GM12878 (cell line): ENCODE data around the gene SESN3. TPM values are rescaled to one million over a fixed set of nuclear protein-coding genes. Genes with fewer than 3 reads are reported as not detected.

Experiments
- ATAC-seq: fragments of 200-7000 bp; cut with Tn5 transposase; 3 replicates; pipeline ENCODE4 v1.9.1; 2020; ENCODE audit warnings: mild to moderate bottlenecking, moderate library complexity
- BruUV-seq: library from RNA; stranded (reverse); fragments of 400-500 nt; replicated peaks from 2 replicates; lab custom pipeline; 2021; lab: Mats Ljungman, UMichigan
- CTCF ChIA-PET: fragments of 300-600 bp; sonication (Branson Sonifier 250); formaldehyde crosslinking; extraction: SDS; loops from one replicate; lab custom pipeline; 2021; ENCODE audit warnings: inconsistent platforms; lab: Yijun Ruan, JAX
- POLR2A ChIA-PET: fragments of 350-600 bp; formaldehyde crosslinking; extraction: SDS; loops from one replicate; lab custom pipeline; 2021; ENCODE audit warnings: inconsistent platforms; lab: Charles Lee
- RAD21 ChIA-PET: fragments of 300-600 bp; sonication (Branson Sonifier 250); formaldehyde crosslinking; loops from one replicate; lab custom pipeline; 2023; ENCODE audit warnings: antibody characterized with exemption; ENCODE audit not compliant: unreplicated experiment; lab: Charles Lee
- SMC1A ChIA-PET: fragments of 300-600 bp; sonication (Branson Sonifier 250); formaldehyde crosslinking; loops from one replicate; lab custom pipeline; 2023; ENCODE audit not compliant: unreplicated experiment, uncharacterized antibody; lab: Charles Lee
- DNase-seq: peaks from one replicate; pipeline ENCODE4 v3.0.0-alpha.2; 2011; ENCODE audit warnings: low read depth, low spot score
- FAIRE-seq: peaks from 3 replicates; lab custom pipeline; 2011; peaks lifted over from hg19 to GRCh38; lab: Jason Lieb, UNC
- H2AFZ ChIP-seq: 2 replicates; pipeline ENCODE4 v1.6.0; 2011; ENCODE audit warnings: low read depth, low read length, control low read depth; ENCODE audit not compliant: control insufficient read depth
- H3K27ac ChIP-seq: 2 replicates; pipeline ENCODE4 v1.5.1; 2011; ENCODE audit warnings: control low read depth; ENCODE audit not compliant: control insufficient read depth, insufficient read depth
- H3K27me3 ChIP-seq, 2 experiments: replicated peaks in 1 of 2; 2 replicates each; pipeline versions ENCODE4 v1.6.0 to v1.6.1; 2011; ENCODE audit warnings: low read length in 1 of 2; ENCODE audit not compliant: control insufficient read depth in 2 of 2, insufficient read depth in 2 of 2
- H3K36me3 ChIP-seq, 2 experiments: 2 replicates each; pipeline ENCODE4 v1.5.1; 2011; ENCODE audit warnings: low read length in 1 of 2; ENCODE audit not compliant: control insufficient read depth in 2 of 2, insufficient read depth in 2 of 2
- H3K4me1 ChIP-seq: 2 replicates; pipeline ENCODE4 v1.6.1; 2011; ENCODE audit warnings: mild to moderate bottlenecking, low read length, moderate library complexity, mixed read lengths; ENCODE audit not compliant: control insufficient read depth, insufficient read depth
- H3K4me2 ChIP-seq: 2 replicates; pipeline ENCODE4 v1.6.0; 2011; ENCODE audit warnings: control low read depth; ENCODE audit not compliant: control insufficient read depth, insufficient read depth
- H3K4me3 ChIP-seq: fragments of 200-600 bp; sonication (generic); 2 replicates; pipeline ENCODE4 v1.5.1; 2016
- H3K79me2 ChIP-seq: 2 replicates; pipeline ENCODE4 v1.6.0; 2011; ENCODE audit warnings: low read length; ENCODE audit not compliant: control insufficient read depth, insufficient read depth
- H3K9ac ChIP-seq: 2 replicates; pipeline ENCODE4 v1.8.0; 2011; ENCODE audit warnings: low read length, control low read depth, mixed read lengths; ENCODE audit not compliant: control insufficient read depth, insufficient read depth
- H3K9me3 ChIP-seq: replicated peaks from 3 replicates; pipeline ENCODE4 v1.5.1; 2011; ENCODE audit warnings: mild to moderate bottlenecking, low read length; ENCODE audit not compliant: control insufficient read depth, insufficient read depth
- H4K20me1 ChIP-seq: 2 replicates; pipeline ENCODE4 v1.6.0; 2011; ENCODE audit not compliant: control insufficient read depth, insufficient read depth
- CBFB ChIP-seq: IDR thresholded peaks from 2 replicates; pipeline ENCODE4 v1.6.1; 2016; ENCODE audit warnings: antibody characterized with exemption, low read depth
- CHD1 ChIP-seq: IDR thresholded peaks from 2 replicates; pipeline ENCODE4 v1.6.1; 2012; ENCODE audit warnings: low read depth, low read length, improper control_type of control experiment
- E4F1 ChIP-seq: fragments of 450-650 bp; IDR thresholded peaks from 2 replicates; pipeline ENCODE4 v1.6.1; 2018; ENCODE audit warnings: borderline replicate concordance, mild to moderate bottlenecking; ENCODE audit not compliant: partially characterized antibody
- FOXM1 ChIP-seq: IDR thresholded peaks from 2 replicates; pipeline ENCODE4 v1.6.1; 2012; ENCODE audit warnings: low read depth, mild to moderate bottlenecking, inconsistent platforms, low read length, moderate library complexity
- NR2F1 ChIP-seq: fragments of 450-650 bp; conservative IDR thresholded peaks from 2 replicates; pipeline ENCODE4 v1.6.1; 2017; ENCODE audit warnings: mild to moderate bottlenecking
- POLR2A ChIP-seq: IDR thresholded peaks from 2 replicates; pipeline ENCODE4 v1.6.1; 2011; ENCODE audit warnings: low read depth, mild to moderate bottlenecking, low read length
- RAD51 ChIP-seq: fragments of 450-650 bp; IDR thresholded peaks from 2 replicates; pipeline ENCODE4 v1.6.1; 2016; ENCODE audit warnings: moderate library complexity, mild to moderate bottlenecking, inconsistent platforms
- RCOR1 ChIP-seq: conservative IDR thresholded peaks from 2 replicates; pipeline ENCODE4 v1.6.1; 2012; ENCODE audit warnings: low read depth, low read length, improper control_type of control experiment
- RFX5 ChIP-seq: IDR thresholded peaks from 2 replicates; pipeline ENCODE4 v1.6.1; 2011; ENCODE audit warnings: low read depth, low read length, improper control_type of control experiment
- STAT1 ChIP-seq: fragments of 450-650 bp; conservative IDR thresholded peaks from 2 replicates; pipeline ENCODE4 v1.6.1; 2014; ENCODE audit warnings: antibody characterized with exemption, mild to moderate bottlenecking
- SUPT20H ChIP-seq: IDR thresholded peaks from 2 replicates; pipeline ENCODE4 v1.6.1; 2011; ENCODE audit warnings: low read depth, mild to moderate bottlenecking, low read length, moderate library complexity, borderline replicate concordance; ENCODE audit not compliant: control insufficient read depth
- ZNF207 ChIP-seq: fragments of 450-650 bp; IDR thresholded peaks from 2 replicates; pipeline ENCODE4 v1.6.1; 2014; ENCODE audit warnings: antibody characterized with exemption, mild to moderate bottlenecking, borderline replicate concordance
- ZNF24 ChIP-seq: fragments of 450-650 bp; IDR thresholded peaks from 2 replicates; pipeline ENCODE4 v1.6.1; 2017; ENCODE audit warnings: antibody characterized with exemption, mild to moderate bottlenecking
- WGBS: methylation state at CpG from one replicate; pipeline ENCODE4 v1.1.6; 2016; ENCODE audit warnings: low lambda C conversion rate; ENCODE audit not compliant: insufficient replicate concordance, insufficient coverage; ENCODE audit errors: missing lambda C conversion rate; 5-methylcytosine and 5-hydroxymethylcytosine counted together
- in situ Hi-C: fragments of 300-500 bp; cut with MboI; formaldehyde crosslinking; loops from 9 replicates; pipeline ENCODE4 v1.14.3; 2018; ENCODE audit warnings: mixed read lengths
- intact Hi-C: fragments of 100-400 bp; cut with micrococcal nuclease; formaldehyde crosslinking; loops from one replicate; pipeline ENCODE4 v1.14.2; 2022; ENCODE audit not compliant: unreplicated experiment
- polyA plus RNA-seq, 11 experiments: library from polyadenylated mRNA; depleted of rRNA in 4 of 11; unstranded in 6 of 11; stranded (reverse) in 5 of 11; fragments of >200 nt; fragmentation: Nextera tagmentation in 4 of 11; fragmentation: Illumina TruSeq in 1 of 11; extraction: Ambion mirVana in 4 of 11; extraction: Trizol in 1 of 11; gene quantifications; 1 replicate in 1 of 11; 2 replicates in 10 of 11; pipeline versions ENCODE4 v1.2.1 to v1.2.3, GENCODE V29; 2011 to 2016; ENCODE audit warnings: inconsistent platforms in 2 of 11, missing spikeins in 2 of 11, low read depth in 1 of 11
- total RNA-seq, 4 experiments: library from RNA; depleted of rRNA in 3 of 4; stranded (reverse); fragments of >200 nt in 3 of 4; fragmentation: Illumina TruSeq in 1 of 4; extraction: Trizol in 1 of 4; gene quantifications; 2 replicates each; pipeline versions ENCODE4 v1.2.1 to v1.2.3, GENCODE V29; 2013 to 2021
- TF ChIP-seq, protein P1 (sequence below), 3 experiments: IDR thresholded peaks in 2 of 3; conservative IDR thresholded peaks in 1 of 3; 2 replicates each; pipeline ENCODE4 v1.5.1; 2011; ENCODE audit warnings: low read depth in 3 of 3, low read length in 3 of 3, mild to moderate bottlenecking in 3 of 3, control low read depth in 2 of 3, moderate library complexity in 2 of 3, inconsistent platforms in 1 of 3, mixed read lengths in 1 of 3; ENCODE audit not compliant: control insufficient read depth in 2 of 3, insufficient read depth in 1 of 3; ENCODE audit errors: extremely low read depth in 1 of 3

The SESN3 gene
- total and polyA plus RNA-seq, 10 of the 15 experiments (the other 5 are each of a cell fraction or from before 2014, with no cell fraction given) = 0.64 to 6.7 (median 3.0) TPM

GRCh38 chr11:95123556-95123955, 107.4 kb downstream of the SESN3 start:
- RAD21 ChIA-PET = no interaction called here
- WGBS = 64% methylated on average over 3 of the region's 3 CpGs
- FAIRE-seq = no peak
- no peaks in the 10 kb centered on the region for H3K27me3 ChIP-seq
- BruUV-seq = no TSS peak
- SMC1A ChIA-PET = no interaction called here
- no peaks in the 10 kb centered on the region for H4K20me1 ChIP-seq
- in situ Hi-C loops = no loop called here
- no peak overlapping the region for H2AFZ ChIP-seq
- CTCF ChIA-PET = no interaction called here
- no peak overlapping the region for H3K9ac ChIP-seq
- H3K27ac ChIP-seq = no peak overlapping the region
- no peaks in the 10 kb centered on the region for H3K4me1 ChIP-seq
- POLR2A ChIA-PET = no interaction called here
- no peak for DNase-seq
- intact Hi-C loops = loop anchor here (5.0 kb wide), 1 partner anchor 431 kb away; no protein-coding TSS in a partner anchor
- no peaks in the 10 kb centered on the region; a peak in 2 of 4 replicates for H3K36me3 ChIP-seq
- no peak for ATAC-seq
- no peak overlapping the region for H3K4me2 ChIP-seq
- H3K9me3 ChIP-seq = no peaks in the 10 kb centered on the region
- H3K4me3 ChIP-seq = no peak overlapping the region
- TF ChIP-seq POLR2A (no peak), FOXM1 (no peak), RAD51 (no peak), STAT1 (no peak), RFX5 (no peak), CHD1 (no peak), ZNF24 (no peak), E4F1 (no peak), CBFB (no peak), RCOR1 (no peak), ZNF207 (no peak), NR2F1 (no peak), SUPT20H (no peak)
- TF ChIP-seq, protein P1, sequence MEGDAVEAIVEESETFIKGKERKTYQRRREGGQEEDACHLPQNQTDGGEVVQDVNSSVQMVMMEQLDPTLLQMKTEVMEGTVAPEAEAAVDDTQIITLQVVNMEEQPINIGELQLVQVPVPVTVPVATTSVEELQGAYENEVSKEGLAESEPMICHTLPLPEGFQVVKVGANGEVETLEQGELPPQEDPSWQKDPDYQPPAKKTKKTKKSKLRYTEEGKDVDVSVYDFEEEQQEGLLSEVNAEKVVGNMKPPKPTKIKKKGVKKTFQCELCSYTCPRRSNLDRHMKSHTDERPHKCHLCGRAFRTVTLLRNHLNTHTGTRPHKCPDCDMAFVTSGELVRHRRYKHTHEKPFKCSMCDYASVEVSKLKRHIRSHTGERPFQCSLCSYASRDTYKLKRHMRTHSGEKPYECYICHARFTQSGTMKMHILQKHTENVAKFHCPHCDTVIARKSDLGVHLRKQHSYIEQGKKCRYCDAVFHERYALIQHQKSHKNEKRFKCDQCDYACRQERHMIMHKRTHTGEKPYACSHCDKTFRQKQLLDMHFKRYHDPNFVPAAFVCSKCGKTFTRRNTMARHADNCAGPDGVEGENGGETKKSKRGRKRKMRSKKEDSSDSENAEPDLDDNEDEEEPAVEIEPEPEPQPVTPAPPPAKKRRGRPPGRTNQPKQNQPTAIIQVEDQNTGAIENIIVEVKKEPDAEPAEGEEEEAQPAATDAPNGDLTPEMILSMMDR (IDR thresholded peaks at IDR 0.05 in 2 of 3, conservative IDR thresholded peaks at IDR 0.05 in 1 of 3; ENCODE audit: control insufficient read depth in 2 of 3, extremely low read depth in 1 of 3, insufficient read depth in 1 of 3, low read depth in 3 of 3, low read length in 3 of 3) = no peak
- TF ChIP-seq, all 136 proteins: peak for 0
- H3K79me2 ChIP-seq = no peaks in the 10 kb centered on the region
